ENCODE results near the gene GLIS1. TPM values are rescaled to one million over a fixed set of nuclear protein-coding genes. Genes with fewer than 3 reads are reported as not detected.

Gene GLIS1
- total and polyA plus RNA-seq, 9 donors, result 0.12 to 2.9 (median 0.48) TPM; not detected in 1

DNA sequence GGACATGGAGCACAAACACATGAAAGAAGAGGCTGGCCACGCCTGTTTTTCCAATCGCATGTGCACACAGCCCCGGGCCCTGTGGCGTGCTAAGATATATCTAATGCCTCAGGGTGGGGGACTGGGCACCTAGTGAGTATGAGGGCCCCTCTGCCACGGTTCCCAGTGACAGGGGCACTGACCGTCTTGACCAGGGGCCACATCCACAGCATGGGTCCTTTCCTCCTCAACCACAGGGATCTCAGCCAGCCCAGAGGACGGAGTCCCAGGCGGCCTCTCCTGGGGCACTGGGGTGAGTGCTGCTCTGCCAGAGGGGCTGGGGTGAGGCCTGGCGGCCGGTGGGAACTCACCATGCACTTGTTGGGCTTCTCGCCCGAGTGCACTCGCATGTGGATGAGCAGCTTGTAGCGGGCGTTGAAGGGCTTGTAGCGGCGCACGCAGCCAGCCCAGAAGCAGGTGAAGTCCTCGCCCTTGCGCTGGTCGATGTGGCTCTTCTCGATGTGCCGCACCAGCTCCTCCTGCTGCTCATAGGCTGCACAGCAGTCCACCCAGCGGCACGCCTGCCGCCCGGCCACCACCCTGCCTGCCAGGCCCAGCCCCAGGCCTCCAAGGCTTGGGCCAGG, 145.1 kb downstream of the GLIS1 start:
- no peaks in the 10 kb centered on the region for H3K36me3 ChIP-seq
- no peak for DNase-seq
- no peaks in the 10 kb centered on the region for H3K9me3 ChIP-seq
- no peak overlapping the region for H3K27ac ChIP-seq
- intact Hi-C loops (cut with DNase I), result no loop called here
- H3K4me3 ChIP-seq, result no peak overlapping the region
- no peaks in the 10 kb centered on the region for H3K27me3 ChIP-seq
- WGBS, 3 donors, result 87 to 91% (median 90%) methylated on average over 27 of the region's 27 CpGs
- no peak for TF ChIP-seq EP300 (IDR thresholded peaks at IDR 0.05)
- no peak for TF ChIP-seq POLR2A (IDR thresholded peaks at IDR 0.05)
- TF ChIP-seq, protein P1, sequence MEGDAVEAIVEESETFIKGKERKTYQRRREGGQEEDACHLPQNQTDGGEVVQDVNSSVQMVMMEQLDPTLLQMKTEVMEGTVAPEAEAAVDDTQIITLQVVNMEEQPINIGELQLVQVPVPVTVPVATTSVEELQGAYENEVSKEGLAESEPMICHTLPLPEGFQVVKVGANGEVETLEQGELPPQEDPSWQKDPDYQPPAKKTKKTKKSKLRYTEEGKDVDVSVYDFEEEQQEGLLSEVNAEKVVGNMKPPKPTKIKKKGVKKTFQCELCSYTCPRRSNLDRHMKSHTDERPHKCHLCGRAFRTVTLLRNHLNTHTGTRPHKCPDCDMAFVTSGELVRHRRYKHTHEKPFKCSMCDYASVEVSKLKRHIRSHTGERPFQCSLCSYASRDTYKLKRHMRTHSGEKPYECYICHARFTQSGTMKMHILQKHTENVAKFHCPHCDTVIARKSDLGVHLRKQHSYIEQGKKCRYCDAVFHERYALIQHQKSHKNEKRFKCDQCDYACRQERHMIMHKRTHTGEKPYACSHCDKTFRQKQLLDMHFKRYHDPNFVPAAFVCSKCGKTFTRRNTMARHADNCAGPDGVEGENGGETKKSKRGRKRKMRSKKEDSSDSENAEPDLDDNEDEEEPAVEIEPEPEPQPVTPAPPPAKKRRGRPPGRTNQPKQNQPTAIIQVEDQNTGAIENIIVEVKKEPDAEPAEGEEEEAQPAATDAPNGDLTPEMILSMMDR (IDR thresholded peaks at IDR 0.05), result no peak
- peaks cover 2% of the 10 kb centered on the region for H3K4me1 ChIP-seq (ENCODE audit: insufficient read depth)

GRCh38 chr1:53592985-53593757, 145.8 kb downstream of the GLIS1 start:
- H3K27me3 ChIP-seq, result no peaks in the 10 kb centered on the region
- H3K36me3 ChIP-seq, result no peaks in the 10 kb centered on the region
- no peak for DNase-seq
- H3K27ac ChIP-seq, result no peak overlapping the region
- H3K4me3 ChIP-seq, result no peak overlapping the region
- intact Hi-C loops (cut with DNase I), result no loop called here
- no peaks in the 10 kb centered on the region for H3K9me3 ChIP-seq
- TF ChIP-seq EP300 (IDR thresholded peaks at IDR 0.05) (no peak), POLR2A (IDR thresholded peaks at IDR 0.05) (no peak)
- TF ChIP-seq, protein P1 (IDR thresholded peaks at IDR 0.05), result no peak
- H3K4me1 ChIP-seq (ENCODE audit: insufficient read depth), result peaks cover 2% of the 10 kb centered on the region
- WGBS, 3 donors, result 85 to 88% (median 86%) methylated on average over 13 to 14 of the region's 14 CpGs

- WGBS, 3 donors, result 38 to 53% (median 48%) methylated on average over 6 of the region's 6 CpGs
- H3K27ac ChIP-seq, result no peak overlapping the region
- H3K9me3 ChIP-seq, result no peaks in the 10 kb centered on the region
- H3K4me1 ChIP-seq (ENCODE audit: insufficient read depth), result peaks cover 2% of the 10 kb centered on the region
- DNase-seq, result peak in 2 of 5 donors; percentile 32 to 35
- H3K27me3 ChIP-seq, result no peaks in the 10 kb centered on the region
- intact Hi-C loops (cut with DNase I), result no loop called here
- H3K4me3 ChIP-seq, result no peak overlapping the region
- TF ChIP-seq EP300 (IDR thresholded peaks at IDR 0.05) (no peak), POLR2A (IDR thresholded peaks at IDR 0.05) (no peak)
- TF ChIP-seq, protein P1 (IDR thresholded peaks at IDR 0.05), result no peak
- H3K36me3 ChIP-seq, result no peaks in the 10 kb centered on the region
Observed at GRCh38 chr1:53592521-53592982, 146.4 kb downstream of the GLIS1 start.

GRCh38 chr1:53591924-53592323, 147.0 kb downstream of the GLIS1 start:
- Histone ChIP-seq H3K36me3 (no peaks in the 10 kb centered on the region), H3K9me3 (no peaks in the 10 kb centered on the region), H3K4me3 (no peak overlapping the region), H3K4me1 (ENCODE audit: insufficient read depth) (peaks cover 2% of the 10 kb centered on the region), H3K27me3 (no peaks in the 10 kb centered on the region), H3K27ac (no peak overlapping the region)
- WGBS, 3 donors, result 66 to 92% (median 72%) methylated on average over 4 of the region's 4 CpGs
- TF ChIP-seq POLR2A (IDR thresholded peaks at IDR 0.05) (no peak), EP300 (IDR thresholded peaks at IDR 0.05) (no peak)
- TF ChIP-seq, protein P1 (IDR thresholded peaks at IDR 0.05), result no peak
- DNase-seq, result no peak
- intact Hi-C loops (cut with DNase I), result no loop called here

All from ovary (tissue), 9 donors.